ENCODE results near the gene LTBP2.
"Not testable (repeated sequence)": the region's sequence is repeated elsewhere in the genome, so short reads cannot be mapped to it uniquely, and the experiment has no call there.

Gene LTBP2

GRCh38 chr14:74472601-74473000 is 139.4 kb downstream of the LTBP2 start:
- DNase-seq = no peak

DNA sequence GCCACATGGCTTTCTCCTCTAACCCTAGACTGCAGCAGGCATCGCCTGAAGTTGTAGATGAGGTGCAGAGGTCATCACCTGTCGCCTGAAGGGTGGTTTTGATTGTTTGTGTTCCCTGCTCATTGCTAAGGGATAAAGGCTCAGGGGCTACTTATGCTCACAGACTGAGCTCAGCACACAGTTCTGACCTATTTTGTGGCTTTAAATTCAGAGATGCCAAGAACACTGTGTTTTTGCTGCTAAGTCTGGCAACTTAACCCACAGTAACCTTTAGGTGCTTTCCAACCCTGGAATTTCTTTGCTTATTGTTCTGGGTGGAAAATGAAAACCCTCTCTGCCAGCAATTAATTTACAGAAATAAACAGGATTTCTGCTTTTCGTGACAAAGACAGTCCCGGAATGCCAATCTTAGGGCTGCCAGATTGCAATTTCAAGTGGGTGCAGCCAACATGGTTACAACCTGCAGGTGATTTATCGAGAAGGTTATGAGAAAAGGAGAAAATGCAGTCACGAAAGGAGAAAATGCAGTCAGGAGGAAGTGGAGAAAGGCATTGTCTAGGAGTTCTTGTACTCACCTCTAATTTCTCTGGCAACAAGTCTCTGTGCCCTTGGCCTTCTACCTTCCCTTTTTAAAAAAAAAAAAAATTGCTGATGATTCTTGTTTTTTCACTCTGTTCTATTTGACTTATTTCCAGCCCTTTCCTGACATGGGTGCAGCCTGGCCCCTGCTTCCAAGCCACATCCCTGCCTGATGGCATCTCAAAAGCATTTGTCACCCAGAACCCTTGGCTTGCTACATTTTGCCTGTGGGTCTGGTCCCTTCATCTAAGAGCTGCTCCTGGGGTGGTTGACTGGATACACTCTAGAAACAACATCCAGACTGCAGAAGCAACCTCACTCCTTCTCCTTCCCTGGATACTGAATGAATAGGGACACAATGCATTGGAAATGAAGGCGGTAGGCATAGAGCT is 142.2 kb downstream of the LTBP2 start:
- DNase-seq = no peak

DNA sequence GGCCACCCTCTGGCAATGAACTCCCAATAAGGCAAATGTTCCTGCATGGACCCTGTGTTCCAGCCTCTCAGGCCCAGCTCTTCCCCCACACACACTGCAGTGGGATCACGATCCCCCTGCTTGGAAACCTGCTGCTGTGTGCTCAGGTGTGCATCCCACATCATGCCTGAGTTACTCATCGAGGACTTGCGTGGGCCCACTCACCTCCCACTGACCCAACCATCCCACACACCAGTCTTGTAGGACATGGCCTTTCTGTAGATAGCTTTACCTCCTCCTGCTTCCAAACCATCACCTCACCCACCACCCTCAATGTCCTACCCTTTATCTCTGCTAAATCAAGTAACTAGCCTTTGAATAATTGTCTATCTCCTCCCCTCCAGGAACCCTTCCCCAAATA is 143.5 kb downstream of the LTBP2 start:
- DNase-seq = no peak

DNA sequence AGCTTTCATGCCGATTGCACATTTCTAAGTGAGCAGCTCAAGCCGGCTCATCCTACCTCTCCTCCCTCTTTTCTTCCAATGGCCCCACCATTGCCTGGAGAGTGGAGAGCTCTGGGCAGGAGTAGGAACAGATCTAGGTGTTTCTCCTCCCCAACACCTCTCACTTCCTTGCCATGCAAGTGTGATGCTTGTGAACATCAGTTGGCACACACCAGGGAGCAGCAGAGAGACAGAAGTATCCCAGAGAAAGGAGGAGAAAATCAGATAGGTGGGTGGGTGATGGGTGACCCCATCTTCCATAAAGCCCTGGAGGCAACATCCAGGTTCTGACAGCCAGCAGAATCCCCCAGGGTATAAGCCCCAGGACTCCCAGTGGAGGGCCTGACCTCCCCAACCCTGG is 146.7 kb downstream of the LTBP2 start:
- DNase-seq = no peak

- no peak for DNase-seq
These were observed 147.3 kb downstream of the LTBP2 start for GRCh38 chr14:74464785-74465184.

DNA sequence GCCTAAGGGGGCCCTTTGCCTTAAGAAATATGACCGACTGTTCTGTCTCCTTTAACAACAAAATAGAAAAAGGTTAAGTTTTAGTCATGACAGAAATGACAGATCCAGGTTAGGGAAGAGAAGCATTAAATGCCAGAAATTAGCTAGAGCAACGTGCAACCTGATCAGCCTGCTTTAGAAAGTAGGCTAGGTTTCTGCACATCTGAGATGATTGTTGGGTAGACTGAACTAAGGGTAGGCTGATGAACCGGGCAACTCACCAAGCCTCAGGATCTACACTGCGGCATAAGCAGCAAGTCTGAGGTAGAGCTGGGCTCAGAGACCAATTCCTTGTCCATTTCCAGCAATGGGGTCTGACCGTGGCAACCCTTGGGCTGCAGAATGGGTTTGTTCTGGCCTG is 148.3 kb downstream of the LTBP2 start:
- no peak for DNase-seq

DNA sequence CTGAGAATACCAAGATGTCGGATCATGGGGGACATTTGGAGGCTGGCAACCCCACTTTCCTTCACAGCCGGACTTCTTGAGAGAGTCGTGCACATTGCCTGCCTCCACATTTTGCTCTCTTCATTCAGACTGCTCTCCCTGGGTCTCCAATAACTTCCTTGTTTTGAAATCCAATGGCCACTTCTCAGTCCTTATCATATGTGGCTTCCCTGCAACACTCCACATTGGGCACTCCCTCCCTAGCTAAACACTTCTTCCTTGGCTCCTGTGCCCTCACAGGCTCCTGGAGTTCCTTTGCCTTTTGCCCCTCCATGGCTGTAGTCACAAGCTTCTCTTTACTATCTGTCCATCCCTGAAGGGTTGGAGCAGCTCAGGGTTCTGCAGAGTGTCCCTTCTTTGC is 149.0 kb downstream of the LTBP2 start:
- DNase-seq = no peak

- DNase-seq = no peak
These were observed 152.1 kb downstream of the LTBP2 start for GRCh38 chr14:74459976-74460375.

GRCh38 chr14:74459289-74459946 is 152.6 kb downstream of the LTBP2 start:
- peak in 1 of 2 experiments; percentile 8 for DNase-seq

DNA sequence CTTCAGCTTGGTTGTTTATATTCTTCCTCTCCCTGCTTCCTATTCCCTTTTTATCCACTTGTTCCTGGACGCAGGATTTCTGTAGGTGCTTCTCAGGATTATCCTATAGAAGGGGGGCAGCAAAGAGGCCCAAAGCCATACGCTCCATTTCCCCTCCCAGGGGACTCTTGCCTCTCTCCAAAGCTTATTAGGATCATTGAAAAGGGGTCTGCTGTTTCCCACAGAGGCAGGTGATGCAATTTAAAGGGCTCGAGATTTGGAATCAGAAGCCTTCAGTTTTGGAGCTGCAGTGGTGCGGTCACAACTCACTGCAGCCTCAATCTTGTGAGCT is 154.5 kb downstream of the LTBP2 start:
- DNase-seq = no peak

- DNase-seq = no peak
These were observed 155.1 kb downstream of the LTBP2 start for GRCh38 chr14:74456684-74457564.

DNA sequence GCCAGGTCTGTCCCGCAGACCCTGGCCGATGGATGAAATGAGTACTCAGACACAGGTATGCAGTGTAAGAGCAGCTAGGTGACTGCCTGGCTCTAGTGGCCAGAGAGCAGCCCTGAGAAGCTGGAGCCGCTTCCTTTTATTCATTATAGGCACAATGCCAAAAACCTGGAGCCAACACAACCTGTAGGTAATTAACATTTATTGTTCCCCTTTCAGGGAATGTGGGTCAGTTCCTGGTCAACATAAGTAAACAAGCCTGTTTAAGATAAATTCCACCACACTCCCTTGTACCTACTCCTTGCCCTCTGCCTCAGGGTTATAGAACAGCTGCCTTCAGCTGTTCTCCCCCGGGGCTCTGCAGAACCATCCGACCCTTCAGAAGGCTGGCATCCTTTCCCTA is 157.6 kb downstream of the LTBP2 start:
- DNase-seq = not testable (repeated sequence)
